CD14-positive monocyte (primary cell): Measurements from ENCODE around the gene KRTAP5-11. TPM values are rescaled to one million over a fixed set of nuclear protein-coding genes. Genes with fewer than 3 reads are reported as not detected.

ENCODE experiments used
- DNase-seq, 3 donors: peaks; one replicate each; pipeline ENCODE4 v3.0.0-alpha.2; 2011 to 2022
- H2AFZ ChIP-seq: 2 replicates; pipeline ENCODE4 v1.6.0; 2012; ENCODE audit warnings: mild to moderate bottlenecking, low read depth, low read length, inconsistent platforms; ENCODE audit not compliant: insufficient read depth, poor library complexity, severe bottlenecking
- H3K27ac ChIP-seq, 2 donors: 1 replicate in 1 of 2; 2 replicates in 1 of 2; pipeline ENCODE4 v1.5.1; 2012 to 2013; ENCODE audit warnings: low read length in 2 of 2, control low read depth in 1 of 2, inconsistent platforms in 1 of 2, low read depth in 1 of 2, mild to moderate bottlenecking in 1 of 2
- H3K27me3 ChIP-seq, 2 donors: one replicate each; pipeline versions ENCODE4 v1.6.0 to v1.6.1; 2011 to 2013; ENCODE audit warnings: low read length in 2 of 2; ENCODE audit not compliant: control insufficient read depth in 2 of 2, insufficient read depth in 2 of 2
- H3K36me3 ChIP-seq, 2 donors: replicated peaks in 1 of 2; 1 replicate in 1 of 2; 2 replicates in 1 of 2; pipeline versions ENCODE4 v1.5.1 to v1.6.1; 2012 to 2013; ENCODE audit warnings: low read length in 2 of 2, control low read depth in 1 of 2, inconsistent platforms in 1 of 2, mild to moderate bottlenecking in 1 of 2; ENCODE audit not compliant: insufficient read depth in 2 of 2, control insufficient read depth in 1 of 2
- H3K4me1 ChIP-seq, 2 donors: 1 replicate in 1 of 2; 2 replicates in 1 of 2; pipeline versions ENCODE4 v1.5.1 to v1.6.1; 2012 to 2013; ENCODE audit warnings: low read length in 2 of 2, control low read depth in 1 of 2, inconsistent platforms in 1 of 2, mild to moderate bottlenecking in 1 of 2, moderate library complexity in 1 of 2; ENCODE audit not compliant: insufficient read depth in 2 of 2, control insufficient read depth in 1 of 2
- H3K4me2 ChIP-seq: replicated peaks from 2 replicates; pipeline ENCODE3; 2012; ENCODE audit warnings: low read length, moderate library complexity, mild to moderate bottlenecking; ENCODE audit not compliant: poor library complexity, severe bottlenecking; ENCODE audit errors: extremely low read depth
- H3K4me3 ChIP-seq, 3 experiments: fragments of 200-600 bp in 1 of 3; sonication (generic) in 1 of 3; replicated peaks in 1 of 3; 1 replicate in 2 of 3; 2 replicates in 1 of 3; pipeline ENCODE4 v1.5.1; 2011 to 2013; ENCODE audit warnings: low read length in 3 of 3, mild to moderate bottlenecking in 3 of 3, control low read depth in 2 of 3, low read depth in 2 of 3, inconsistent platforms in 1 of 3, moderate library complexity in 1 of 3
- H3K79me2 ChIP-seq: 2 replicates; pipeline ENCODE4 v1.6.0; 2012; ENCODE audit warnings: mild to moderate bottlenecking, control low read depth, inconsistent platforms, low read length, moderate library complexity; ENCODE audit not compliant: insufficient read depth
- H3K9ac ChIP-seq: 2 replicates; pipeline ENCODE4 v1.6.0; 2017; ENCODE audit warnings: low read length, mild to moderate bottlenecking; ENCODE audit not compliant: insufficient read depth, poor library complexity, severe bottlenecking
- H3K9me3 ChIP-seq, 2 donors: replicated peaks in 1 of 2; 1 replicate in 1 of 2; 2 replicates in 1 of 2; pipeline versions ENCODE4 v1.5.1 to v1.6.1; 2012 to 2013; ENCODE audit warnings: low read length in 2 of 2, control low read depth in 1 of 2; ENCODE audit not compliant: control insufficient read depth in 1 of 2, insufficient read depth in 1 of 2
- H4K20me1 ChIP-seq: 2 replicates; pipeline ENCODE4 v1.6.0; 2012; ENCODE audit warnings: mild to moderate bottlenecking, low read length, control low read depth, moderate library complexity; ENCODE audit not compliant: insufficient read depth
- H3K27ac Mint-ChIP-seq, 7 donors: one replicate each; pipeline ENCODE4 v1.8.0; 2020; ENCODE audit warnings: mild to moderate bottlenecking in 7 of 7, mixed read lengths in 7 of 7, moderate library complexity in 6 of 7, inconsistent platforms in 2 of 7
- H3K27me3 Mint-ChIP-seq, 3 donors: one replicate each; pipeline ENCODE4 v1.8.0; 2021 to 2022; ENCODE audit warnings: low read depth in 3 of 3, mild to moderate bottlenecking in 3 of 3, mixed read lengths in 3 of 3, moderate library complexity in 3 of 3, inconsistent platforms in 1 of 3
- H3K36me3 Mint-ChIP-seq, 2 donors: one replicate each; pipeline ENCODE4 v1.8.0; 2020; ENCODE audit warnings: mixed read lengths in 2 of 2, inconsistent platforms in 1 of 2, mild to moderate bottlenecking in 1 of 2
- H3K4me1 Mint-ChIP-seq: one replicate; pipeline ENCODE4 v1.8.0; 2020; ENCODE audit warnings: mild to moderate bottlenecking, mixed read lengths
- H3K4me3 Mint-ChIP-seq, 2 donors: one replicate each; pipeline ENCODE4 v1.8.0; 2020; ENCODE audit warnings: mild to moderate bottlenecking in 2 of 2, mixed read lengths in 2 of 2, moderate library complexity in 1 of 2
- H3K9me3 Mint-ChIP-seq, 7 donors: one replicate each; pipeline ENCODE4 v1.8.0; 2020 to 2022; ENCODE audit warnings: mixed read lengths in 7 of 7, mild to moderate bottlenecking in 6 of 7, moderate library complexity in 6 of 7, inconsistent platforms in 2 of 7
- WGBS: methylation state at CpG from one replicate; pipeline ENCODE4 v1.1.5; 2013; ENCODE audit warnings: missing lambda C conversion rate; ENCODE audit not compliant: insufficient coverage; 5-methylcytosine and 5-hydroxymethylcytosine counted together
- intact Hi-C, 2 donors: fragments of 100-400 bp; cut with micrococcal nuclease; formaldehyde crosslinking; loops; one replicate each; pipeline versions ENCODE4 v1.15.0 to v1.15.1; 2023
- polyA plus RNA-seq, 3 donors: library from polyadenylated mRNA; depleted of rRNA in 1 of 3; unstranded in 2 of 3; stranded (reverse) in 1 of 3; fragments of 300-500 nt in 2 of 3; fragments of >200 nt in 1 of 3; fragmentation: Illumina TruSeq in 2 of 3; gene quantifications; 1 replicate in 2 of 3; 2 replicates in 1 of 3; pipeline ENCODE4 v1.2.3, GENCODE V29; 2012 to 2021
- TF ChIP-seq, protein P1 (sequence below): fragments of 200-600 bp; IDR thresholded peaks from one replicate; pipeline ENCODE4 v1.8.0; 2022; ENCODE audit warnings: antibody characterized with exemption, mild to moderate bottlenecking

The KRTAP5-11 gene
- polyA plus RNA-seq, 3 donors = not detected

DNA sequence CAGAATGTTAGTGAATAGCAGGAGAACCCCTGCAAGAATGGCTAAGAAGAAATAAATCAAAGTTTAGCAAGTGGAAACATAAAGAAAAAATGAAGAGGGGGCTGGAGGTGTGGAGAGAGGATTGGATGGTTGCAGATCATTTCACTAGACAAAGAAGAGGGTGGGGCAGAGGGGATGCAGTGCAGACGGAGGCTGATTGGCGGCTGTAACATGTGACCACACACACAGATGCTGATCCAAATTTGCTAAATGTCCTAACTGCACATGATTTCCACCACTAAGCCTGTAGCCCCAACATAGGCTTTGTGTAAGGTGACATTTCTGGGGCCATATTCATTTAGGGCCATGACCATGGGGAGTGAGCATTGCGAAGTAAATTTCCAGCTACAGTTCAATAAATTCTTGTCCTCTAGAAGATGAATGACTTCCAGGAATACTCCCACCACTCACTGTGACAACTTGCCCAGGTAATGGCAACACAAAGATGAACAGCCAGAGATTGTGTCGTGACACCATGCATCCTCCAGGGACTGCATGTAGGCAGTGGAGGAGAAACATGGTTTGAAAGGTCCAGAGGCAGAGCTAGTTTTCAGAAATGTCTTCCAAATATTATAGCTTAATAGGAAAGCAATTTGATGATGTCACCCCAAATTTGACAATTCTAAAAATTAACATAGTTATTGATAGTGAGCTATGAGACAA is 6.8 kb downstream of the KRTAP5-11 start:
- H3K4me3 Mint-ChIP-seq = no peak overlapping the region
- H3K27me3 Mint-ChIP-seq = peaks cover 0 to 6% (median 2%) of the 10 kb centered on the region in 3 donors
- Histone ChIP-seq H3K27me3 (no peaks in the 10 kb centered on the region), H3K79me2 (no peaks in the 10 kb centered on the region), H3K4me1 (no peaks in the 10 kb centered on the region), H4K20me1 (no peaks in the 10 kb centered on the region), H2AFZ (no peak overlapping the region), H3K27ac (no peak overlapping the region), H3K4me2 (no peak overlapping the region), H3K36me3 (no peaks in the 10 kb centered on the region), H3K9ac (no peak overlapping the region), H3K9me3 (no peaks in the 10 kb centered on the region), H3K4me3 (no peak overlapping the region)
- H3K36me3 Mint-ChIP-seq = no peaks in the 10 kb centered on the region
- H3K4me1 Mint-ChIP-seq = peaks cover 6% of the 10 kb centered on the region
- H3K27ac Mint-ChIP-seq = no peak overlapping the region
- no CpG with 5 or more reads among the region's 4 CpGs for WGBS
- intact Hi-C loops = no loop called here
- TF ChIP-seq, protein P1, sequence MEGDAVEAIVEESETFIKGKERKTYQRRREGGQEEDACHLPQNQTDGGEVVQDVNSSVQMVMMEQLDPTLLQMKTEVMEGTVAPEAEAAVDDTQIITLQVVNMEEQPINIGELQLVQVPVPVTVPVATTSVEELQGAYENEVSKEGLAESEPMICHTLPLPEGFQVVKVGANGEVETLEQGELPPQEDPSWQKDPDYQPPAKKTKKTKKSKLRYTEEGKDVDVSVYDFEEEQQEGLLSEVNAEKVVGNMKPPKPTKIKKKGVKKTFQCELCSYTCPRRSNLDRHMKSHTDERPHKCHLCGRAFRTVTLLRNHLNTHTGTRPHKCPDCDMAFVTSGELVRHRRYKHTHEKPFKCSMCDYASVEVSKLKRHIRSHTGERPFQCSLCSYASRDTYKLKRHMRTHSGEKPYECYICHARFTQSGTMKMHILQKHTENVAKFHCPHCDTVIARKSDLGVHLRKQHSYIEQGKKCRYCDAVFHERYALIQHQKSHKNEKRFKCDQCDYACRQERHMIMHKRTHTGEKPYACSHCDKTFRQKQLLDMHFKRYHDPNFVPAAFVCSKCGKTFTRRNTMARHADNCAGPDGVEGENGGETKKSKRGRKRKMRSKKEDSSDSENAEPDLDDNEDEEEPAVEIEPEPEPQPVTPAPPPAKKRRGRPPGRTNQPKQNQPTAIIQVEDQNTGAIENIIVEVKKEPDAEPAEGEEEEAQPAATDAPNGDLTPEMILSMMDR = no peak
- no peaks in the 10 kb centered on the region for H3K9me3 Mint-ChIP-seq
- DNase-seq = no peak

DNA sequence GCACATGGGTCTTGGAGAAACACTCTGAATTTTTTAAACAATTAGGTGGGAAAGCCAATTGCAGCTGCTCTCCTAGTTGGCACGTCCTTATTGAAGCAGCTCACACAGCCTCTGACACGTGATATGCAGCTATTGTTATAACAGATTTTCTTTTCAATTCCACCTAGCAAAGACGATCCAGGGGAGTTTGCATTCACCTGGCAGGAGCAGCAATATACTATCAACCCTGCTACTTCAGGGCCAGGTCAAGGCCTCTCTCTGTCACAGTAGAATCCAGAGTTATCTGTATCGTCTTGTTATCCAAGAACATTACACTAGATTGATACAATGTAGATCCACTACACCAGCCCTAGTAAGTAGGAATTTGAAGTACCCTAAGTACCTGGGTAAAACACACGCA is 8.3 kb downstream of the KRTAP5-11 start:
- no peak overlapping the region for H3K4me2 ChIP-seq
- no peaks in the 10 kb centered on the region for H3K27me3 ChIP-seq
- no peaks in the 10 kb centered on the region for H3K9me3 Mint-ChIP-seq
- H3K36me3 Mint-ChIP-seq = no peaks in the 10 kb centered on the region
- H3K27ac ChIP-seq = no peak overlapping the region
- 92% methylated on average over 2 of the region's 5 CpGs for WGBS
- H3K79me2 ChIP-seq = no peaks in the 10 kb centered on the region
- TF ChIP-seq, protein P1 = no peak
- H3K4me1 Mint-ChIP-seq = no peaks in the 10 kb centered on the region
- no peak overlapping the region for H3K4me3 ChIP-seq
- no peaks in the 10 kb centered on the region for H3K9me3 ChIP-seq
- H2AFZ ChIP-seq = no peak overlapping the region
- no peak overlapping the region for H3K4me3 Mint-ChIP-seq
- H3K27me3 Mint-ChIP-seq = peaks cover 0 to 2% (median 0%) of the 10 kb centered on the region in 3 donors
- DNase-seq = no peak
- H3K36me3 ChIP-seq = no peaks in the 10 kb centered on the region
- intact Hi-C loops = no loop called here
- no peak overlapping the region for H3K27ac Mint-ChIP-seq
- no peaks in the 10 kb centered on the region for H3K4me1 ChIP-seq
- H4K20me1 ChIP-seq = no peaks in the 10 kb centered on the region
- H3K9ac ChIP-seq = no peak overlapping the region
